Activated CD8-positive, alpha-beta T cell treated with anti-CD3 and anti-CD28 coated beads for 36 hours (primary cell): Measurements from ENCODE around the gene FBXL16. TPM values are rescaled to one million over a fixed set of nuclear protein-coding genes. Genes with fewer than 3 reads are reported as not detected.

Experiments
- ATAC-seq: fragments of 200-7000 bp; cut with Tn5 transposase; one replicate; pipeline ENCODE4 v1.10.0; 2021; ENCODE audit warnings: mild to moderate bottlenecking, moderate library complexity
- CTCF ChIA-PET: fragments of 350-600 bp; sonication (Branson Sonifier 250); formaldehyde crosslinking; loops from one replicate; lab custom pipeline; 2021; ENCODE audit warnings: antibody characterized with exemption; lab: Charles Lee
- POLR2A ChIA-PET: fragments of 350-600 bp; sonication (Branson Sonifier 250); formaldehyde crosslinking; loops from one replicate; lab custom pipeline; 2021; ENCODE audit warnings: antibody characterized with exemption; lab: Charles Lee
- DNase-seq: peaks from one replicate; pipeline ENCODE4 v3.0.0-alpha.2; 2020
- H3K27ac Mint-ChIP-seq: one replicate; pipeline ENCODE4 v1.8.0; 2021; ENCODE audit warnings: mild to moderate bottlenecking, mixed read lengths
- H3K27me3 Mint-ChIP-seq: one replicate; pipeline ENCODE4 v1.8.0; 2021; ENCODE audit warnings: mixed read lengths
- H3K36me3 Mint-ChIP-seq: one replicate; pipeline ENCODE4 v1.8.0; 2021; ENCODE audit warnings: low read depth, mixed read lengths
- H3K4me1 Mint-ChIP-seq: one replicate; pipeline ENCODE4 v1.8.0; 2021; ENCODE audit warnings: low read depth, mixed read lengths
- H3K4me3 Mint-ChIP-seq: one replicate; pipeline ENCODE4 v1.8.0; 2021; ENCODE audit warnings: mild to moderate bottlenecking, moderate library complexity, mixed read lengths
- H3K9me3 Mint-ChIP-seq: one replicate; pipeline ENCODE4 v1.8.0; 2021; ENCODE audit warnings: mixed read lengths
- intact Hi-C: fragments of 100-400 bp; cut with micrococcal nuclease; formaldehyde crosslinking; loops from one replicate; pipeline ENCODE4 v1.10.0; 2022
- total RNA-seq, 2 experiments: library from RNA; stranded (reverse); gene quantifications; one replicate each; pipeline ENCODE4 v1.2.3, GENCODE V29; 2021
- TF ChIP-seq, protein P1 (sequence below): fragments of 200-600 bp; IDR thresholded peaks from one replicate; pipeline ENCODE4 v1.8.0; 2022; ENCODE audit warnings: antibody characterized with exemption, mild to moderate bottlenecking

The FBXL16 gene
- total RNA-seq, 2 experiments from 2014 or later = 5.9 to 8.0 TPM

GRCh38 chr16:674968-675883 is 30.4 kb downstream of the FBXL16 start, which contains the start of gene RHBDL1:
Gene RHBDL1, plus strand, starts transcription at chr16:675671. Its CDS starts 120 bp downstream, at chr16:675791.
- ATAC-seq (no peak), DNase-seq (no peak)
- H3K4me3 Mint-ChIP-seq = no peak within 1 kb of the TSS
- peaks cover 7% of the 10 kb centered on the region for H3K27me3 Mint-ChIP-seq
- CTCF ChIA-PET = interaction anchor here (0.8 to 1.7 kb wide), 4 partner anchors 9 to 66 kb away, joined by 3 read pairs; partner anchors contain the start of gene CIAO3
- POLR2A ChIA-PET = interaction anchor here (0.9 to 1.9 kb wide), 11 partner anchors 9 to 121 kb away, joined by 3 to 8 read pairs (median 3); partner anchors contain the start of genes JMJD8, WDR24 and WDR90
- TF ChIP-seq, protein P1, sequence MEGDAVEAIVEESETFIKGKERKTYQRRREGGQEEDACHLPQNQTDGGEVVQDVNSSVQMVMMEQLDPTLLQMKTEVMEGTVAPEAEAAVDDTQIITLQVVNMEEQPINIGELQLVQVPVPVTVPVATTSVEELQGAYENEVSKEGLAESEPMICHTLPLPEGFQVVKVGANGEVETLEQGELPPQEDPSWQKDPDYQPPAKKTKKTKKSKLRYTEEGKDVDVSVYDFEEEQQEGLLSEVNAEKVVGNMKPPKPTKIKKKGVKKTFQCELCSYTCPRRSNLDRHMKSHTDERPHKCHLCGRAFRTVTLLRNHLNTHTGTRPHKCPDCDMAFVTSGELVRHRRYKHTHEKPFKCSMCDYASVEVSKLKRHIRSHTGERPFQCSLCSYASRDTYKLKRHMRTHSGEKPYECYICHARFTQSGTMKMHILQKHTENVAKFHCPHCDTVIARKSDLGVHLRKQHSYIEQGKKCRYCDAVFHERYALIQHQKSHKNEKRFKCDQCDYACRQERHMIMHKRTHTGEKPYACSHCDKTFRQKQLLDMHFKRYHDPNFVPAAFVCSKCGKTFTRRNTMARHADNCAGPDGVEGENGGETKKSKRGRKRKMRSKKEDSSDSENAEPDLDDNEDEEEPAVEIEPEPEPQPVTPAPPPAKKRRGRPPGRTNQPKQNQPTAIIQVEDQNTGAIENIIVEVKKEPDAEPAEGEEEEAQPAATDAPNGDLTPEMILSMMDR = no peak
- no peaks in the 10 kb centered on the region for H3K9me3 Mint-ChIP-seq
- H3K4me1 Mint-ChIP-seq = peaks cover 11% of the 10 kb centered on the region
- intact Hi-C loops = no loop called here
- H3K36me3 Mint-ChIP-seq = peaks cover 7% of the 10 kb centered on the region
- no peak within 1 kb of the TSS for H3K27ac Mint-ChIP-seq

DNA sequence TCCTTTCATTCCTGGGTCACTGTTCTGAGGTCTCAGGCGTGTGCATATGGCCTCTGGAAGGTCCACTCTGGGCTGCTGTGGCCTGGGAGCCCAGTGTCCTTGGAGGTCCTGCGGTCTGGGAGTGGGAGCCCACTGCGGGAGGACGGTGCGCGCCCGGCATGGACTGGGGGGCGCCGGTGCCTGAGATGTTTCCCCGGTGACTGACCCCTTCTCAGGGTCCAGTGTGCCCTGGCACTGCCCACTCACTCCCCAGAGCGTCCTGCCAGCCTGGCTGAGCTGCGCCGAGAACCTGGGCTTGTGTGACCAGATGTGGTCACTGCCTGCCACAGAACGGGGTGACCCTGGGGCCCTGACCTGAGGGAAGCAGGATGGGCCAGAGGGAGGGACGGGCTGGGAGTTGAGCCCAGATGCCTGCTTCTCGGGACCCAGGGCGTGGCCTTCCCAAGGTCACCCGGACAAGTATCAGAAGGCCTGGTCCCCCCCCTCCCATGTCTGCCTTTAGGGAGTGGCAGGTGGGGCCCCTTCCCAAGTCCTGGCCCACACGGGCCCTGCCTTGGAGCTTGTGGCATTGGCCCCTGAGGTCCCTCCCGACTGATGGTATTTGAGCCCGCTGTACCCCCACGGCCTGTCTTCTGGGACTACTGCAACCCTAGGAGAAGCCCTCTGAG is 31.3 kb downstream of the FBXL16 start:
- DNase-seq (no peak), ATAC-seq (no peak)
- no peak overlapping the region for H3K27ac Mint-ChIP-seq
- no peak overlapping the region for H3K4me3 Mint-ChIP-seq
- peaks cover 7% of the 10 kb centered on the region for H3K27me3 Mint-ChIP-seq
- H3K9me3 Mint-ChIP-seq = no peaks in the 10 kb centered on the region
- ChIA-PET POLR2A (interaction anchor here (0.9 to 1.5 kb wide), 2 partner anchors 15 to 30 kb away, joined by 3 read pairs; partner anchors contain the start of gene WDR24), CTCF (no interaction called here)
- TF ChIP-seq, protein P1 = no peak
- peaks cover 11% of the 10 kb centered on the region for H3K4me1 Mint-ChIP-seq
- H3K36me3 Mint-ChIP-seq = peaks cover 10% of the 10 kb centered on the region
- intact Hi-C loops = no loop called here

DNA sequence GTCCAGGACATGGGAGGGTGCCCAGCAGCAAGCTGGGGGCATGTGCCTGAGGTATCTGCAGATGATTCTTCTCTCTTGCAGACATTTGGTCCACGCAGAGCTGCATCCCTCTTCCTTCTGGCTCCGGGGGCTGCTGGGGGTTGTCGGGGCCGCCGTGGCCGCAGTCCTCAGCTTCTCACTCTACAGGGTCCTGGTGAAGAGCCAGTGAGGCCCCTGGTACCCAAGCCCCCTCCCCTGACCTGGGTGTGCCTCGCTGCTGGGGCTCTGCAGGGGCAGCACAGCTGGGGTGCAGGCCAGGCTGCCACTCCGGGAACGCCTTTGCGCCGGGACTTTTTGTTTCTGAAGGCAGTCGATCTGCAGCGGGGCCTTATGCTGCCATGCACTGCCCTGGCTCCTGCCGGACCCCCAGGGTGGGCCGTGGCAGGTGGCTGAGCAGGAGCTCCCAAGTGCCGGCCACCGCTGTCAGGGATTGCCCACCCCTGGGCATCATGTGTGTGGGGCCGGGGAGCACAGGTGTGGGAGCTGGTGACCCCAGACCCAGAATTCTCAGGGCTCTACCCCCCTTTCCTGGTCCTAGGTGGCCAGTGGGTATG is 32.1 kb downstream of the FBXL16 start:
- H3K27ac Mint-ChIP-seq = no peak overlapping the region
- TF ChIP-seq, protein P1 = no peak
- intact Hi-C loops = no loop called here
- peaks cover 7% of the 10 kb centered on the region for H3K27me3 Mint-ChIP-seq
- no peak for DNase-seq
- peaks cover 7% of the 10 kb centered on the region for H3K4me1 Mint-ChIP-seq
- ATAC-seq = no peak
- POLR2A ChIA-PET = interaction anchor here (0.8 to 1.5 kb wide), 2 partner anchors 9 to 16 kb away, joined by 3 to 5 read pairs; partner anchors contain the start of gene WDR24
- CTCF ChIA-PET = no interaction called here
- H3K36me3 Mint-ChIP-seq = peaks cover 10% of the 10 kb centered on the region
- H3K9me3 Mint-ChIP-seq = no peaks in the 10 kb centered on the region
- no peak overlapping the region for H3K4me3 Mint-ChIP-seq

- H3K27me3 Mint-ChIP-seq = peaks cover 7% of the 10 kb centered on the region
- intact Hi-C loops = no loop called here
- ChIA-PET CTCF (no interaction called here), POLR2A (interaction anchor here (0.8 kb wide), 1 partner anchor 8 kb away, joined by 5 read pairs; no protein-coding TSS in a partner anchor)
- peaks cover 10% of the 10 kb centered on the region for H3K36me3 Mint-ChIP-seq
- no peak overlapping the region for H3K27ac Mint-ChIP-seq
- peaks cover 7% of the 10 kb centered on the region for H3K4me1 Mint-ChIP-seq
- H3K9me3 Mint-ChIP-seq = no peaks in the 10 kb centered on the region
- DNase-seq = no peak
- TF ChIP-seq, protein P1 = no peak
- no peak overlapping the region for H3K4me3 Mint-ChIP-seq
- ATAC-seq = no peak
Observed at GRCh38 chr16:672851-673250, 32.8 kb downstream of the FBXL16 start.
